GM19438 (cell line): ENCODE measurements around the gene ZNF579.

Experiments used
- ATAC-seq: cut with Tn5 transposase; IDR thresholded peaks from one replicate; pipeline ENCODE4 v1.9.1; 2021; ENCODE audit warnings: low read depth; ENCODE audit not compliant: unreplicated experiment

ZNF579 gene, protein sequence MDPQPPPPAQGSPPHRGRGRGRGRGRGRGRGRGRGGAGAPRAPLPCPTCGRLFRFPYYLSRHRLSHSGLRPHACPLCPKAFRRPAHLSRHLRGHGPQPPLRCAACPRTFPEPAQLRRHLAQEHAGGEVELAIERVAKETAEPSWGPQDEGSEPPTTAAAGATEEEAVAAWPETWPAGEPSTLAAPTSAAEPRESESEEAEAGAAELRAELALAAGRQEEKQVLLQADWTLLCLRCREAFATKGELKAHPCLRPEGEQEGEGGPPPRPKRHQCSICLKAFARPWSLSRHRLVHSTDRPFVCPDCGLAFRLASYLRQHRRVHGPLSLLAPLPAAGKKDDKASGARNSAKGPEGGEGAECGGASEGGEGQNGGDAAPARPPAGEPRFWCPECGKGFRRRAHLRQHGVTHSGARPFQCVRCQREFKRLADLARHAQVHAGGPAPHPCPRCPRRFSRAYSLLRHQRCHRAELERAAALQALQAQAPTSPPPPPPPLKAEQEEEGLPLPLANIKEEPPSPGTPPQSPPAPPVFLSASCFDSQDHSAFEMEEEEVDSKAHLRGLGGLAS

DNA sequence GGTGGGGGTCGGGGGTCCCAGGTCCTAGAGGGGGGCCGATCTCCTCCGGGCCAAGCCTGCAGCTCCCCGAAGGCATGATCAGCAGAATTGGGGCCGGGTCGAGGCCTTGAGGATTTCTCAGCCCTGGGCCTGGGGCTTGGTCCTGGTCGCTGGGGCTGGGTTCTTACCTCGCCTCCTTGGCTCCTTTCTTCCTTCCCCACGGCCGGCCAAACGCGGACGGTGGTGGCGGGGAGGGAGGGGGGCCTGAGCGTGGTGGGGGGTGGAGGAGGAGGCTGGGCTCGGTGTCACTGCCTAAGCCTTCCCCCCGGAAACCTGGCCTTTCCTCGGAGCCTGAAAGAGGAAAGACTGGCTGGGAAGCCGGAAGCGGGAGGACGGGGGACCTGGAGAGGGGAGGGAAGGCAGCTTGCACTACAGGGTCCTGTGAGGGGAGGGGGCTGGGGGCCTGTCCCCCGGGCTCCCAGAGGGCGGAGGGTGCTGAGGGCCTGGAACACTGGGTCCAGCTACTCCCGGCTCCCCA lies at the start of gene ZNF579:
Gene ZNF579, minus strand, starts transcription at position 221 of the 517 bp plus-strand sequence. CDS start 1,209 bp downstream, outside the sequence.
- ATAC-seq, result no peak

DNA sequence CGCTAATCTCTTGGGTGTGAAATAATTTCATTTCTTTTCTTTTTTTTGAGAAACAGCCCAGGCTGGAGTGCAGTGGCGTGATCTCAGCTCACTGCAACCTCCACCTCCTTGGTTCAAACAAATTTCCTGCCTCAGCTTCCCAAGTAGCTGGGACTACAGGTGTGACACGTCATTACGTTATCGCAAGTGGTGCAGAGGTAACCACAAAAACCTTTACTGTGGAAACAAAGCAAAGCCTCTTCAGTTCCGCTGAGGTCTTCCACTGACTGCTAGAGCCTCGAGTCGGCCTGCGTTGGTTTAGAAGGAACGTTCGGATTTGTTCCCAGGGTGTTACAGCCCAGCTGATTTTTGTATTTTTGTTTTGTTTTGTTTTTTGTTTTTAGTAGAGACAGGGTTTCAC lies 45.7 kb upstream of the ZNF579 start:
- no peak for ATAC-seq

DNA sequence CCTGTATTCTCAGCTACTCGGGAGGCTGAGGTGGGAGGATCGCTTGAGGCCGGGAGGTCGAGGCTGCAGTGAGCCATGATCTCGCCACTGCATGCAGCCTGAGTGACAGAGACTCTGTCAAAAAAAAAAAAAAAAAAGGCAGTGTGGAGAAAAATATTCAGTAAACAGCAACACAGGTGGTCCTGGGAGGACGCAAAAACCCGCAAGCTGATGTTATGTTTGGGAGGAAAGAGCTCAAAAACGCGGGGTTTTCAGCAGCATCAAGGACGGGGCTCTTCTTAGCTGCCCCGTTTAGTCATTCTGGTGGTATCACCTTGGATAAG lies 44.3 kb upstream of the ZNF579 start:
- ATAC-seq, result no peak

DNA sequence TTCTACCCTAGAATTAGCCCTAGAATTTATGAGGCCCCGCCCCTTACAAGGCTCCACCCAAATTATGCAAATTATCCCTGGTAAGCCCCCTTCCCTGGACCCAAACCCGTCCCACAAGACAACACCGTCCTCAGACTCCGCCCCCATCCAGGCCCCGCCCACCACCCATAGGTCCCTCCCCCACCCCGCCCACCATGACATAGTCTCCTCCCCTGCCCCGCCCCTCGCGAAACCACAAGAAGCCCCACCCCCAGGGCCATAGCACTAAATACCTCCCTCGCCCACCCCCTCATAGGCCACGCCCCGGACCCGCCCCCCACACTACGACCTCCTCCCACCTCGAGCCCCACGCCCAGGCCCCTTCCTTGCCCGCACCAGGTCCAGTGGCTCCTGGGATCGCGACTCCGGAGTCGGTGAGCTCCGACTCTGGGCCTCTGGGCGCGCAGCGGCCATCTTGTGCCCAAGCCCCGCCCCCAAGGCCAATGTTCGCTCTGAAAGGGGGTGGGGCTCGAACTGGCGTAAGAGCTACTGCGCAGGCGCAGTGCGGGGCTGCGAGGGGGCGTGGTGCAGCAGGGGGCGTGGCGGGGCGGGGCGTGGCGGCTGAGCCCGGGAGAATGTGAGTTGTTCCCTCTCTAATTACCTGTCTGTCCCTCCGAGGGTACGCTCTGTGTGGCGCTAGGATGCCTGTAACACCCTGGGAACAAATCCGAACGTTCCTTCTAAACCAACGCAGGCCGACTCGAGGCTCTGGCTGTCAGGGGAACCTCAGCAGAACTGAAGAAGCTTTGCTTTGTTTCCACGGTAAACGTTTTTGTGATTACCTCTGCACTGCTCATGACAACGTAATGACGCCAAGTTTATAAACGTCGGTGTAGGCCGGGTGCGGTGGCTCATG lies 43.7 kb upstream of the ZNF579 start, which contains the start of gene ZNF784:
Gene ZNF784, minus strand, starts transcription at position 458 of the 895 bp plus-strand sequence. Its CDS starts 5 bp downstream, at position 453.
- ATAC-seq, result no peak

DNA sequence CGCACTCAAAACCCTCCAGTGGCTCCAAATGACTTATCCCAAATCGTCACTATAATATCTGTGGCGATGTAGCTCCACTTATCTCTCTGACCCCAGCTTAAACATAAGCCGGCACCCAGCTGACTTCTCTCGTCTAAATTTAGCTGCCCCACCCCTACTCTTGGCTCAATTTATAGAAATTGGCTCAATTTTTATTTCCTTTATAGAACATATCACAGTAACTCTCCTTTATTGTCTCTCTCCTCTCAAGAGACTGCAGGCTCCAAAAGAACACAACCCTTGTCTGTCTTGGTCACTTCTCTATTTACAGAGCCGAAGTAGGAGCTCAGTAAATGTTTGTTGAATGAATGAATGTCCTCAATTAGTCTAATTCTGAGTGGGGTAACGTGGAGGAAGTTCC lies 42.9 kb upstream of the ZNF579 start:
- ATAC-seq, result no peak

DNA sequence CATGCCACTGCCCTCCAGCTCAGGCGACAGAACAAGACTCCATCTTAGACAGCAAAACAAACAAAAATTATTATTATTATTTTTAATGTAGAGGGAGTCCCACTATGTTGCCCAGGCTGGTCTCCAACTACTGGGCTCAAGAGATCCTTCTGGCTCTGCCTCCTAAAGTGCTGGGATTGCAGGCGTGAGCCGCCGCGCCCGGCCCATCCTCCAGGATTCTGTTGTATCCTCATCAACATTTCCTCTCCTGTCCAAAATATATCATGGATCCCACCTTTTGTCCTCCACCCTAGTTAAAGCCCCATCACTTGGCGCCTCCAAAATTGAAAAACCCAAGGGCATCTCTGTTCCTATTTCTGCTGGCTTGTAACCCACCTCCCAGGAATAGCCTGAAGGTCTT lies 42.5 kb upstream of the ZNF579 start:
- no peak for ATAC-seq

DNA sequence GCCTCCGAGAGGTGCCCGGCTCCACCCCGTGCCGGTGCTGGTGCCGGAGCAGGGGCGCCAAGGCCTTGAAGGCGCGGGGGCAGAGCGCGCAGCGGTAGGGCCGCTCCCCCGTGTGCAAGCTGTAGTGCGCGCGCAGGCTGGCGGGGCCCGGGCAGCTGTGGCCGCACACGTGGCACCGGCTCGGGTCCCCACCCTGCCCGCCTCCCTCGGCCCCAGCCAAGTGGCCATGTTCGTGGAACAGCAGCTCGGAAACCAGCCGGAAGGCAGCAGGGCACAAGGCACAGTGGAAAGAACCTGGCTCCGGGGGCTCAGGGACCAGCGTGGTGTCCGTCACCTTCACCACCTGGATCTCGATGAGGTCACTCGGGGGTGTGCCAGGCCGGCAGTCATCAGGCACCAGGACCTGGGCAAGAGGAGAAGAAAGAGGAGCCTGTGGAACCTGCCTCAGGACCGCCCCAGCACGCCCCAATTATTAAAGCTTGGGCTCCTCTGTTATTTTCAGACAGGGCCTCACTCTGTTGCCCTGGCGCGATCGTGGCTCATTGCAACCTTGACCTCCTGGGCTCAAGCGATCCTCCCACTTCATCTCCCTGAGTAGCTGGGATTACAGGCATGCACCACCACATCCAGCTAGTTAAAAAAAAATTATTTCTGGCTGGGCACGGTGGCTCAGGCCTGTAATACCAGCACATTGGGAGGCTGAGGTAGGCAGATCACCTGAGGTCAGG lies 41.8 kb upstream of the ZNF579 start:
- ATAC-seq, result no peak

DNA sequence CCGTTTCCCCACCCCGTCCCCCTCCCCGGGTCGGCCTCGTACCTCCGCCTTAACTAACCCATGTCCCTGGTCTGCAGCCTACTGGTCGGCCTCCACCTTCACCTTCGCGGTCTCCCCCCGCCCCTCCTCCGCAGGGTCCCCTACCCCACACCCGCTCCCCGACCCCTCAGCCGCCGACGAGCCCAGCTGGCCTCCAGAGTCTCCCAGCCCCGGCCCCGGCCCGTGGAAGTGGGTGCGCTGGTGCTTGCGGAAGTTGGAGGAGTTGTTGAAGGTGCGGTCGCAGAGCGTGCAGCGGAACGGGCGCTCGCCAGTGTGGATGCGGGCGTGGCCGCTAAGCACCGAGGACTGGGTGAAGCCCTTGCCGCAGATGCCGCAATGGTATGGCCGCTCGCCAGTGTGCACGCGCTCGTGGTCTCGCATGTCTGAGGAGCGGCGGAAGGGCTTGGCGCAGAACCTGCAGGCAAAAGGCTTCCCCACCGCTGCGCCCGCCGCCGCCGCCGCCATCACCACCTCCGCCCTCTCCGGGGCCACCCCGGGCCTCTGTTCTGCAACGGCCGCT lies 41.1 kb upstream of the ZNF579 start:
- ATAC-seq, result no peak

DNA sequence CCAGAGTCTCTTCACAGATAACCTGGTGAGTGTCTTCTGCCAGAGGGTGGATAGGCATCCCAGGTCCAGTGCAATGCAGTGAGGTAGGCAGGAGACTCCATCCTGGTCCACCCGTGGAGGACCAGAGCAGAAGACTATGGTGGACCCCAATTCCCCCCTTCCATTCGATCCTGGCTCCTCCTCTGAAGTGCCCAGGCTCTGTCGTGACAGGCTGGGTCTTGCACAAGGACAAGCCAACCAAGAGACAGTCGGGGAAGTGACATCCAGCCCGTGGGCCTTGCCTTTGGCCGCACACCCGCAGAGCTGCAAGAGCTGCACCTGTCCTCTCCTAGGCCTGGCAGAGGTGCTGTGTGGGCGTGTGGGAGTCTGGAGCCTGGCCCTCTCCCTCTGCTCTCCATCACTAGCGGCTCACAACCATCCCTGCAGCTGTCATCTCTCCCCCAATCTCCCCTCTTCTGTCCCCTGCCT lies 40.6 kb upstream of the ZNF579 start:
- no peak for ATAC-seq

DNA sequence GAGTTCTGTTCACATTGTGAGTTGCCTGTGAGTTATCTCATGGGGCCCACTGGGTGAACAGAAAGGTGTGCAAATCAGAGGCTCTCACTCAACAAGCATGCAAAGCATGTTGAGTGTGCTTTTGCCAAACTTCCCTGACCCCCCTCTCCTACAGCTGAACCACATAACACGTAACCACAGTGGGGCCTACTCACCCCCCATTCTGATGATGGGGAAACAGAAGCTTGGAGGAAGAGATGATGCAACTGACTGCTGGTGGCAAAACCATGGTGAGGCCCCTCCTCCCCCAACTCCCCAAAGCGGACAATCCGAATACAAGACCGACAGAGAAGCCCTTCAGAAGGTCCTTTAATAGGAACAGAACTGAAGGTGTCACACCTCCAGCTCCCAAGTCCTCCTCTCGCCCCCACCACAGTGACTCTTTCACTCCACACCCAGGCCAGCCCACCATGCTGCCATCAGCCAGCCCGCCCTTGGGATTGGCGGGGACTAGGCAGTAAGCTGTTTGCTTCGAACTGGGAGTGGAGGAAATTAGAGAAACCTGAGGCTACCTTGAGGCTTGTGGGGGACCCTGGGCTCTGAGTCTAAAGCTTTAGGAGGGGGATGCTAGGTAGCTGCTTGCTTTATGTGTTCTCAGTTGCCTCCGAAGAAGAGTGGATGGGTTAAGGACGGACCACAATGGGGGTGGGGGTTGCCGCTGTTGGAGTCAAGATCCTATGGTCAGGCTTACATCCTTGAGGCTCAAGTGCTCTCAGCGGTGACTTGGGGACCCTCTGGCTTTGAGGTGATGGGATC lies 40.0 kb upstream of the ZNF579 start:
- no peak for ATAC-seq

DNA sequence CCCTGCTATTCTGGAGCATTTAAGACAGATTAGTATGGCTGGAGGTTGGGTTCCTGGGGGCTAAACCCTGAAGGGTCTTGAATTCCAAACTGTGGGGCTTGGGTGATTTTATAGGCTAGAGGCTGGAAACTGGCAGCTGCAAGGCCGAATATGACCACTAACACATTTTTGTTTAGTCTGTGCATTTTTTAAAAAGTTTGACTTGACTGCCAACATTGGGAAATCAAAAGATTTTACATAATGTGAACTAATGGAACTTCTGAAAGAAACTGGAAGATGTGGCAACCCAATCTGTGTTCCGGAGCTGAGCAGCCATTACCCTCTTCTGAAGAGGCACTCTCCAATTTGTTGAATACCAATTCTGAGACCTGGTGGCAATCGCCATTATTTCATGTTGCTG lies 38.6 kb upstream of the ZNF579 start:
- ATAC-seq, result no peak

DNA sequence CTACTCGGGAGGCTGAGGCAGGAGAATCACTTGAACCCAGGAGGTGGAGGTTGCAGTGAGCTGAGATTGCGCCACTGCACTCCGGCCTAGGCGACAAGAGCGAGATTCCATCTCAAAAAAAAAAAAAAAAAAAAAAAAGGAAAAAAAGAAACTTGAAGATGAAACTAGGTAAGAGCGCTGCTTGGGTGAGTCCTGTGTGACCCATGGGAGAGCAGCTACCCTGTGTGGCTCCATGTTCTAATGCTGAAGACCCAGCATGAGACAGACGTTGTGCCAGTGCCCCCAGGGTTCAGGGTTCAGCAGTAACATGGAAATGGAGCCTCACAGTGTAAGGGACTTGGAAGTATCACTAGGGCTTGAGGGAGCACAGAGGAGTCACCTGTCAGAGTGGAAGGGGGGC lies 37.8 kb upstream of the ZNF579 start:
- no peak for ATAC-seq

DNA sequence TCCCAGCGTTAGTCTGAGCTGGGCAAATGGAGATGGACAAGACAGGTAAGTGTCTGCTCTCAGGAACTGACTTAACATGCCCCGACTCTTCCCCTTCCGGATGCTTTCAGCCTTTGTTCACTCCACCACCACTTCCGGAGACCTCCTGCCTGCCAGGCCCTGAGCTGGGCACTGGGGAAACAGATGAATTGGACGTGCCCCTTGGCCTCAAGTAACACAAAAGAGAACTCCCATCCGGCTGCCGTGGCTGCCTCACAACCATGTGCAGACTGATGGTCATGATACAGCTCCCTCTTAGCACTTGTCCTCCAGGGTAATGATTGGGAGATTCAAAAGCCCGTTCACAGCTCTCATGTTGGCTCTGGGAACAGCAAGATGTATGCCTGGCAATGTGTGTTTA lies 36.8 kb upstream of the ZNF579 start:
- no peak for ATAC-seq

DNA sequence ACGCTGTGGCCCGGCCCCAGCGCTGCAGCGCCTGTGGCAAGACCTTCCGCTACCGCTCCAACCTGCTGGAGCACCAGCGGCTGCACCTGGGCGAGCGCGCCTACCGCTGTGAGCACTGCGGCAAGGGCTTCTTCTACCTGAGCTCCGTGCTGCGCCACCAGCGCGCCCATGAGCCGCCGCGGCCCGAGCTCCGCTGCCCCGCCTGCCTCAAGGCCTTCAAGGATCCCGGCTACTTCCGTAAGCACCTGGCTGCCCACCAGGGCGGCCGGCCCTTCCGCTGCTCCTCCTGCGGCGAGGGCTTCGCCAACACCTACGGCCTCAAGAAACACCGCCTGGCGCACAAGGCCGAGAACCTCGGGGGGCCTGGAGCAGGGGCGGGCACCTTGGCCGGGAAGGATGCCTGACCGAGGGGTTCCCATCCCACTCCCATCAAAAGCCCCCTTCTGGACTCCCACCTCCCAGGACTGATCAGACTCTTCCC lies 35.8 kb upstream of the ZNF579 start:
- no peak for ATAC-seq

DNA sequence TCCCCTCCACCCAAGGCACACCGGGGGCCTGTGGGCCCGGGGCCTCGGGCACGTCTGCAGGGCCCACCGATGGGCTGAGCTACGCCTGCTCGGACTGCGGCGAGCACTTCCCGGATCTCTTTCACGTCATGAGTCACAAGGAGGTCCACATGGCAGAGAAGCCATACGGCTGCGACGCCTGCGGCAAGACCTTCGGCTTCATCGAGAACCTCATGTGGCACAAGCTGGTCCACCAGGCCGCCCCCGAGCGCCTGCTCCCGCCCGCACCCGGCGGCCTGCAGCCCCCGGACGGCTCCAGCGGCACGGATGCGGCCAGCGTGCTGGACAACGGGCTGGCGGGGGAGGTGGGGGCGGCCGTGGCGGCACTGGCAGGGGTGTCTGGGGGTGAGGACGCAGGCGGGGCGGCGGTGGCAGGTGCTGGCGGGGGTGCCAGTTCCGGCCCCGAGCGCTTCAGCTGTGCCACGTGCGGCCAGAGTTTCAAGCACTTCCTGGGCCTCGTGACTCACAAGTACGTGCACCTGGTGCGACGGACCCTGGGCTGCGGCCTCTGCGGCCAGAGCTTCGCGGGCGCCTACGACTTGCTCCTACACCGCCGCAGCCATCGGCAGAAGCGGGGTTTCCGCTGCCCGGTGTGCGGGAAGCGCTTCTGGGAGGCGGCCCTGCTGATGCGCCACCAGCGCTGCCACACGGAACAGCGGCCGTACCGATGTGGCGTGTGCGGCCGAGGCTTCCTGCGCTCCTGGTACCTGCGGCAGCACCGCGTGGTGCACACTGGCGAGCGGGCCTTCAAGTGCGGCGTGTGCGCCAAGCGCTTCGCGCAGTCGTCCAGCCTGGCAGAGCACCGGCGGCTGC lies 35.1 kb upstream of the ZNF579 start:
- ATAC-seq, result no peak

DNA sequence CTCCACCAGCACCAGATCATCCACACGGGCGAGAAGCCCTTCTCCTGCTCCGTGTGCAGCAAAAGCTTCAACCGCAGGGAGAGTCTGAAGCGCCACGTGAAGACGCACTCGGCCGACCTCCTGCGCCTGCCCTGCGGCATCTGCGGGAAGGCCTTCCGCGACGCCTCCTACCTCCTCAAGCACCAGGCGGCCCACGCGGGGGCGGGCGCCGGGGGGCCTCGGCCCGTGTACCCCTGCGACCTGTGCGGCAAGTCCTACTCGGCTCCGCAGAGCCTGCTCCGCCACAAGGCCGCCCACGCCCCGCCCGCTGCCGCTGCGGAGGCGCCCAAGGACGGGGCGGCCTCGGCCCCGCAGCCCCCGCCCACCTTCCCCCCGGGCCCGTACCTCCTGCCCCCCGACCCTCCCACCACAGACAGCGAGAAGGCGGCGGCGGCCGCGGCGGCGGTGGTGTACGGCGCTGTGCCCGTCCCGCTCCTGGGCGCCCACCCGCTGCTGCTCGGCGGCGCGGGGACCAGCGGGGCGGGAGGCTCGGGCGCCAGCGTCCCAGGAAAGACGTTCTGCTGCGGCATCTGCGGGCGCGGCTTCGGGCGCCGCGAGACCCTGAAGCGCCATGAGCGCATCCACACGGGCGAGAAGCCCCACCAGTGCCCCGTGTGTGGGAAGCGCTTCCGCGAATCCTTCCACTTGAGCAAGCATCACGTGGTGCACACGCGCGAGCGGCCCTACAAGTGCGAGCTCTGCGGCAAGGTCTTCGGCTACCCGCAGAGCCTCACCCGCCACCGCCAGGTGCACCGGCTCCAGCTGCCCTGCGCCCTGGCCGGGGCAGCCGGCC lies 34.3 kb upstream of the ZNF579 start:
- ATAC-seq, result no peak

DNA sequence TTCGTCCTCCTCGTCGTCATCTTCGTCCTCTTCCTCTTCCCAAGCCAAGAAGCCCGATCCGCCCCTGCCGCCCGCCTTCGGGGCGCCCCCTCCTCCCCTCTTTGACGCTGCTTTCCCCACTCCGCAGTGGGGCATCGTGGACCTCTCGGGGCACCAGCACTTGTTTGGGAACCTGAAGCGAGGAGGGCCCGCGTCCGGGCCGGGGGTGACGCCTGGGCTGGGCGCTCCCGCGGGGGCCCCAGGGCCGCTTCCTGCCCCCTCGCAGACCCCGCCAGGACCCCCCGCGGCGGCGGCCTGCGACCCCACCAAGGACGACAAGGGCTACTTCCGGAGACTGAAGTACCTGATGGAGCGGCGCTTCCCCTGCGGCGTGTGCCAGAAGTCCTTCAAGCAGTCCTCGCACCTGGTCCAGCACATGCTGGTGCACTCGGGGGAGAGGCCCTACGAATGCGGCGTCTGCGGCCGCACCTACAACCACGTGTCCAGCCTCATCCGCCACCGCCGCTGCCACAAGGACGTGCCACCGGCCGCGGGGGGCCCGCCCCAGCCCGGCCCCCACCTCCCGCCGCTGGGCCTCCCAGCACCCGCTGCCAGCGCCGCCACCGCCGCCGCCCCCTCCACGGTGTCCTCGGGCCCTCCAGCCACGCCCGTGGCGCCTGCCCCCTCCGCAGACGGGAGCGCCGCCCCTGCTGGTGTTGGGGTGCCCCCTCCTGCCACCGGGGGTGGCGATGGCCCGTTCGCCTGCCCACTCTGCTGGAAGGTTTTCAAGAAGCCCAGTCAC lies 33.5 kb upstream of the ZNF579 start:
- ATAC-seq, result no peak
